GM13977 (cell line): ENCODE data around the gene MCUB.
"Not testable (repeated sequence)": the region's sequence is repeated elsewhere in the genome, so short reads cannot be mapped to it uniquely, and the experiment has no call there.

Experiments used
- DNase-seq: peaks from one replicate; pipeline ENCODE4 v3.0.0; 2012; ENCODE audit warnings: low spot score
- CTCF ChIP-seq: IDR thresholded peaks from 2 replicates; pipeline ENCODE4 v1.5.1; 2012; ENCODE audit warnings: mild to moderate bottlenecking, control low read depth; ENCODE audit not compliant: insufficient read depth; ENCODE audit errors: extremely low read depth, missing control alignments
- in situ Hi-C: fragments of 300-500 bp; cut with MboI; formaldehyde crosslinking; loops from one replicate; pipeline ENCODE4 v1.12.0; 2022; ENCODE audit warnings: low sequenced_read_pairs, low pct_unique_long_range_greater_than_20kb, mixed read lengths, inconsistent platforms; ENCODE audit not compliant: unreplicated experiment

Gene MCUB

DNA sequence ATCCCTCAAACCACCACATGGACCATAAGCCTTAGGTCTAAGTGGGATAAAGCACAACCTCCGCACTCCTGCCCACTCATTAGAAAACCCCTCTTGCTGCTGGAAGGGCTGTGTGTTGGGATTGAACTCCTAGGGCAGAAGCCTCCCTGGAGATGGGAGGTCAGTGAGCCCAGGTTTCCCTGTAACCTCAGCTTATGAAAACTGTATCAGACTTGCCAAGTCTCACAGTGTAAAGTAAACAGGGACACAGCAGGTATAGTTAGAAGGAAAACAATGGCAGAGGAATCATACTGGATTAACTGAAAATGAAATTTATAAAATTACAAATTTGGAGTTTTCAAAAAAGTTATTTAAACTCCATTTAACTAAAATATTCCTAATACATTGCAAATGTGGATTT is 113.3 kb downstream of the MCUB start:
- DNase-seq = no peak
- in situ Hi-C loops = no loop called here
- TF ChIP-seq CTCF = no peak

- no peak for TF ChIP-seq CTCF
- in situ Hi-C loops = loop anchor here (25.0 kb wide), 1 partner anchor 238 kb away; the partner anchor contains the start of gene SEC24B
- DNase-seq = no peak
Observed at GRCh38 chr4:109675181-109675580, 115.1 kb downstream of the MCUB start.

DNA sequence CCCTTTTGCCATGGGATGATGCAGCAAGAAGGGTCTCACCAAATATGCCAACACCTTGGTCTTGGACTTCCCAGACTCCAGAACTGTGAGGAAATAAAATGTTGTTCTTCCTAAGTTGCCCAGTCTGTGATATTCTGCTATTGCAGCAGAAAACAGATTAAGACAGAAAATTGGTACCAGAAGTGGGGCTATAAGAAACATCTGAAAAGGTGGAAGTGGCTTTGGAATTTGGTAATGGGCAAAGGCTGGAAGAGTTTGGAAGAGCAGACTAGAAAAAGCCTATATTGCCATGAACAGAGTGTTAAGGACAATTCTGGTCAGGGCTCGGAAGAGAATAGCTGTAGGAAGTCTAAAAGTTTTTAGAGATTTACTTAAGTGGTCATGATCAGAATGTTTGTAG is 115.8 kb downstream of the MCUB start:
- no peak for DNase-seq
- in situ Hi-C loops = loop anchor here (25.0 kb wide), 1 partner anchor 239 kb away; the partner anchor contains the start of gene SEC24B
- TF ChIP-seq CTCF = no peak

GRCh38 chr4:109676886-109677285 is 116.8 kb downstream of the MCUB start:
- in situ Hi-C loops = loop anchor here (25.0 kb wide), 1 partner anchor 240 kb away; the partner anchor contains the start of gene SEC24B

DNA sequence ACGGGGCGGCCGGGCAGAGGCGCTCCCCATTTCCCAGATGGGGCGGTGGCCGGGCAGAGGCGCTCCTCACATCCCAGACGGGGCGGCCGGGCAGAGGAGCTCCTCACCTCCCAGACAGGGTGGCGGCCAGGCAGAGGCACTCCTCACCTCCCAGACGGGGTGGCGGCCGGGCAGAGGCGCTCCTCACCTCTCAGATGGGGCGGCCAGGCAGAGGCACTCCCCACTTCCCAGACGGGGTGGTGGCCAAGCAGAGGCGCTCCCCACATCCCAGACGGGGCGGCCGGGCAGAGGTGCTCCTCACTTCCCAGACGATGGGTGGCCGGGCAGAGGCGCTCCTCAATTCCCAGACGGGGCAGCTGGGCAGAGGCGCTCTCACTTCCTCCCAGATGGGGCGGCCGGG is 118.4 kb downstream of the MCUB start:
- not testable (repeated sequence) for DNase-seq
- in situ Hi-C loops = loop anchor here (25.0 kb wide), 1 partner anchor 241 kb away; the partner anchor contains the start of gene SEC24B

More at GRCh38 chr4:109676886-109677285, 116.8 kb downstream of the MCUB start:
- TF ChIP-seq CTCF = no peak
- DNase-seq = no peak

- in situ Hi-C loops = loop anchor here (25.0 kb wide), 1 partner anchor 242 kb away; the partner anchor contains the start of gene SEC24B
- DNase-seq = not testable (repeated sequence)
Observed at GRCh38 chr4:109678925-109679324, 118.9 kb downstream of the MCUB start.

DNA sequence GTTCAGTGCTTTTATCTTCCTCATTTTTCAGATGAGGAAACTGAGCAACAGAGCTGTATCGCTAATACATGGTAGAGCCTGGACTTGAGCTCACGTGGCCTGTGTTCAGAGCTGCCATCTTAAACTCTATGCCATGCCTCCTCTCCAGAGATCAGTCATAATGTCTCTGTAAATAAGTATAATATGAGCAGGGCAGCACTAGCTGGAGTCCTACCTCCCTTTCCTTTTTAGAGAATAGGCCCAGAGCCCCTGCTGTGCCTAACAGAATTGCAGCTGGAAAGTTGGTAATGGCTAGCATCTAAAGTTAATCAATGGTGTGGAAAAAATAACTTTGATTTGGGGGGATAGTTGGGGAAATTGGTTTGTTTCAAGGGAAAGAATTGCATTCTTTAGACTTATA is 122.8 kb downstream of the MCUB start:
- in situ Hi-C loops = loop anchor here (25.0 kb wide), 1 partner anchor 246 kb away; the partner anchor contains the start of gene SEC24B
- TF ChIP-seq CTCF = no peak
- no peak for DNase-seq
